Measurements from ENCODE around the gene BCL7C. TPM values are rescaled to one million over a fixed set of nuclear protein-coding genes. Genes with fewer than 3 reads are reported as not detected.
A peak's percentile ranks its signal among the peaks of the same experiment; 100 is the strongest.

Gene BCL7C
- total and polyA plus RNA-seq, 2 of the 13 experiments (the other 11 are each of a cell fraction or from before 2014, with no cell fraction given) = 17.7 to 33.8 TPM

DNA sequence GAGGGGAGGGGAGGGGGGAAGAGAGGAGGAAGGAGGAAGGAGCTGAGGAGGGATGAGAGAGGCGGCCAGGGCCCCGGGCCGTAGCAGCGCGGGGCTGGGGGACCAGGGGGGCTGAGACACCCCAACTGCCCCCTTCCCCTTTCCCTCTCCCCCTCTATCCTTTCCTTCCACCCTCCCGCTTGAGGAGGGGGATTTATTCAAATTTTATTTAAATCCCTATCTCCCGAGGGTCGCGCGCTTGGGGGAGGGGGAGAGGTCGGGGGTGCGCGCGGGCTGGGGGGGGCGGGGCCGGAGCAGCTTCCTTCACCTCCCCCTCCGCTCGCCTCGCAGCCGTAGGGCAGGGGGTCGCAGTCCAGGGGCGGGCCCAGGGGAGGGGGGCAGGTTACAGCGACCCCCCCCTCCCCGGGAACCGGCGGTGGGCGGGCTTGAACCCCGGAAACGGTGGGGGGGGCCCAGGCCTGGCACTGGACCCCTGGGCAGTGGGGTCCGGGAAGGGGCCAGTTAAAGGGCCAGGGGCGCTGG is 29.7 kb upstream of the BCL7C start, which contains the start of gene FBXL19 (continued):
- TF ChIP-seq, protein P1, sequence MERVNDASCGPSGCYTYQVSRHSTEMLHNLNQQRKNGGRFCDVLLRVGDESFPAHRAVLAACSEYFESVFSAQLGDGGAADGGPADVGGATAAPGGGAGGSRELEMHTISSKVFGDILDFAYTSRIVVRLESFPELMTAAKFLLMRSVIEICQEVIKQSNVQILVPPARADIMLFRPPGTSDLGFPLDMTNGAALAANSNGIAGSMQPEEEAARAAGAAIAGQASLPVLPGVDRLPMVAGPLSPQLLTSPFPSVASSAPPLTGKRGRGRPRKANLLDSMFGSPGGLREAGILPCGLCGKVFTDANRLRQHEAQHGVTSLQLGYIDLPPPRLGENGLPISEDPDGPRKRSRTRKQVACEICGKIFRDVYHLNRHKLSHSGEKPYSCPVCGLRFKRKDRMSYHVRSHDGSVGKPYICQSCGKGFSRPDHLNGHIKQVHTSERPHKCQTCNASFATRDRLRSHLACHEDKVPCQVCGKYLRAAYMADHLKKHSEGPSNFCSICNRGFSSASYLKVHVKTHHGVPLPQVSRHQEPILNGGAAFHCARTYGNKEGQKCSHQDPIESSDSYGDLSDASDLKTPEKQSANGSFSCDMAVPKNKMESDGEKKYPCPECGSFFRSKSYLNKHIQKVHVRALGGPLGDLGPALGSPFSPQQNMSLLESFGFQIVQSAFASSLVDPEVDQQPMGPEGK (CRISPR knock-in tag; IDR thresholded peaks at IDR 0.05) = peak; percentile 86
- TF ChIP-seq PCBP1 (IDR thresholded peaks at IDR 0.05; ENCODE audit: borderline replicate concordance, low read depth, low read length) (peak; percentile 92; the same call in 1 of the 2 replicates), SSRP1 (CRISPR knock-in tag; IDR thresholded peaks at IDR 0.05) (no peak), ELF1 (CRISPR knock-in tag; IDR thresholded peaks at IDR 0.05) (peak; percentile 15; the same call in 1 of the 2 replicates), ZSCAN25 (CRISPR knock-in tag; IDR thresholded peaks at IDR 0.05) (peak; percentile 29; the same call in 1 of the 2 replicates), ZNF768 (CRISPR knock-in tag; IDR thresholded peaks at IDR 0.05) (0 out of 2 replicates have a peak, but pooled peaks have one; percentile 8)
- TF ChIP-seq, protein P2, sequence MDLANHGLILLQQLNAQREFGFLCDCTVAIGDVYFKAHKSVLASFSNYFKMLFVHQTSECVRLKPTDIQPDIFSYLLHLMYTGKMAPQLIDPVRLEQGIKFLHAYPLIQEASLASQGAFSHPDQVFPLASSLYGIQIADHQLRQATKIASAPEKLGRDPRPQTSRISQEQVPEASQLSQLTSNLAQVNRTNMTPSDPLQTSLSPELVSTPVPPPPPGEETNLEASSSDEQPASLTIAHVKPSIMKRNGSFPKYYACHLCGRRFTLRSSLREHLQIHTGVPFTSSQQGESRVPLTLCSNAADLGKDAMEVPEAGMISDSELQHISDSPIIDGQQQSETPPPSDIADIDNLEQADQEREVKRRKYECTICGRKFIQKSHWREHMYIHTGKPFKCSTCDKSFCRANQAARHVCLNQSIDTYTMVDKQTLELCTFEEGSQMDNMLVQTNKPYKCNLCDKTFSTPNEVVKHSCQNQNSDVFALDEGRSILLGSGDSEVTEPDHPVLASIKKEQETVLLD (CRISPR knock-in tag; IDR thresholded peaks at IDR 0.05; ENCODE audit: low read depth) = 0 out of 2 replicates have a peak, but pooled peaks have one; percentile 17

DNA sequence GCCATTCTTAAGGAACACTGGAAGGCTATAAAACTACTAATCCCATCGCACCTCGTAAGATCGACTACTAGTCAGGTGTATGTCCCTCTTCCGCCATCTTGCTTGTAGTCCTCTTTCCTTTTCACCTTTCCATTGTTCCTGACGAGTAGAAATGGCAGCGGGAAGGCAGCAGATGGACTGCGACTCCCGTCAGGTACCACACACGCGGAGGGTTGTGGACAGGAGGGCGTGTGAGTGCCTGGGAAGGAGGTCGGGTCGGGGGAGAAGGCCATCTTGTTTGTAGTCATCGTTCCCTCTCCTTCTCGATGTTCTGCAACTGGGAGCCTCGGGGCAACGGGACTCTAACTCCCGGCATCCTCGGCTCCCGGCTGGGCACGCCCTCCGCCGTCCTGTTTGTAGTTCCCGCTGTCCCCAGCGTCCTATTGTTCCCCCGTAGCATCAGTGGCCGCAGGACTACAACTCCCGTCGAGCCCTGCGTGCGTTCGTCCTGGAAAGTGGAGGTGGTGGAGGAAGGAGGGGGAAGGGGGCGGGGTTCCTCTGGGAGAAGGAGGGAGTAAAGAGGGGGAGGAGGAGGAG is 29.2 kb upstream of the BCL7C start:
- ChIA-PET POLR2A (interaction anchor here (0.6 to 1.5 kb wide), 11 partner anchors 9 to 264 kb away, joined by 3 to 7 read pairs (median 3); partner anchors contain the start of genes CTF1, ORAI3 and PHKG2), CTCF (ENCODE audit: low intra/inter-chr PET ratio, low total read pairs) (no interaction called here)
- Histone ChIP-seq H3K4me3 (replicated peaks in 1 of 3; ENCODE audit: insufficient read depth in 1 of 3, low read depth in 2 of 3, low read length in 3 of 3) (peak overlapping the region; percentile 65 to 87 (median 76)), H3K9ac (ENCODE audit: insufficient read depth, low read depth, low read length) (peak overlapping the region; percentile 90), H4K20me1 (ENCODE audit: insufficient read depth, low read length) (no peaks in the 10 kb centered on the region; the same call in 1 of the 2 replicates), H3K4me2 (ENCODE audit: low read depth, low read length) (peak overlapping the region; percentile 63), H3K27ac (ENCODE audit: extremely low read length, insufficient read depth, low read length) (peak overlapping the region; percentile 87), H3K27me3 (ENCODE audit: control insufficient read depth in 1 of 2, insufficient read depth in 2 of 2, low read length in 2 of 2) (no peaks in the 10 kb centered on the region; a peak in 1 of 5 replicates), H3K79me2 (ENCODE audit: insufficient read depth, low read length) (no peaks in the 10 kb centered on the region), H2AFZ (ENCODE audit: low read length) (no peak overlapping the region), H3K36me3 (replicated peaks in 1 of 2; ENCODE audit: control insufficient read depth in 1 of 2, insufficient read depth in 2 of 2, low read length in 2 of 2) (peaks cover 0 to 5% of the 10 kb centered on the region in 2 experiments; a peak in 1 of 5 replicates), H3K9me3 (ENCODE audit: low read length) (no peaks in the 10 kb centered on the region), H3K4me1 (ENCODE audit: insufficient read depth, low read length) (peaks cover 19% of the 10 kb centered on the region)
- intact Hi-C loops (cut with micrococcal nuclease; ENCODE audit: unreplicated experiment) (loop anchor here (1.0 to 10.0 kb wide), 2 partner anchors 25 to 228 kb away; partner anchors contain the start of gene SRCAP), in situ Hi-C loops (cut with HindIII; ENCODE audit: extremely low pct_ligation_motif_present, low pct_unique_long_range_greater_than_20kb) (loop anchor here (5.0 kb wide), 1 partner anchor 81 kb away; no protein-coding TSS in a partner anchor)
- ATAC-seq (peak; percentile 84), DNase-seq (ENCODE audit: low spot score) (peak; percentile 99), FAIRE-seq (no peak)
- no TSS peak for BruUV-seq (replicated peaks)
- under 1% methylated on average over 33 of the region's 33 CpGs for WGBS (ENCODE audit: low lambda C conversion rate)
- TF ChIP-seq ZNF468 (CRISPR knock-in tag; IDR thresholded peaks at IDR 0.05) = no peak
- no peak for TF ChIP-seq ZMYM2 (CRISPR knock-in tag; IDR thresholded peaks at IDR 0.05)
- 0 out of 2 replicates have a peak, but pooled peaks have one; percentile 52 for TF ChIP-seq JUND (CRISPR knock-in tag; IDR thresholded peaks at IDR 0.05)
- TF ChIP-seq ZNF543 (CRISPR knock-in tag; IDR thresholded peaks at IDR 0.05) = no peak
- no peak for TF ChIP-seq HNRNPK (IDR thresholded peaks at IDR 0.05; ENCODE audit: low read depth, low read length, poor library complexity, severe bottlenecking)
- TF ChIP-seq, protein P3, sequence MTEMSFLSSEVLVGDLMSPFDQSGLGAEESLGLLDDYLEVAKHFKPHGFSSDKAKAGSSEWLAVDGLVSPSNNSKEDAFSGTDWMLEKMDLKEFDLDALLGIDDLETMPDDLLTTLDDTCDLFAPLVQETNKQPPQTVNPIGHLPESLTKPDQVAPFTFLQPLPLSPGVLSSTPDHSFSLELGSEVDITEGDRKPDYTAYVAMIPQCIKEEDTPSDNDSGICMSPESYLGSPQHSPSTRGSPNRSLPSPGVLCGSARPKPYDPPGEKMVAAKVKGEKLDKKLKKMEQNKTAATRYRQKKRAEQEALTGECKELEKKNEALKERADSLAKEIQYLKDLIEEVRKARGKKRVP (CRISPR knock-in tag; IDR thresholded peaks at IDR 0.05) = peak in 1 of 2 experiments; percentile 63; a peak in 2 of 4 replicates
- TF ChIP-seq, protein P4, sequence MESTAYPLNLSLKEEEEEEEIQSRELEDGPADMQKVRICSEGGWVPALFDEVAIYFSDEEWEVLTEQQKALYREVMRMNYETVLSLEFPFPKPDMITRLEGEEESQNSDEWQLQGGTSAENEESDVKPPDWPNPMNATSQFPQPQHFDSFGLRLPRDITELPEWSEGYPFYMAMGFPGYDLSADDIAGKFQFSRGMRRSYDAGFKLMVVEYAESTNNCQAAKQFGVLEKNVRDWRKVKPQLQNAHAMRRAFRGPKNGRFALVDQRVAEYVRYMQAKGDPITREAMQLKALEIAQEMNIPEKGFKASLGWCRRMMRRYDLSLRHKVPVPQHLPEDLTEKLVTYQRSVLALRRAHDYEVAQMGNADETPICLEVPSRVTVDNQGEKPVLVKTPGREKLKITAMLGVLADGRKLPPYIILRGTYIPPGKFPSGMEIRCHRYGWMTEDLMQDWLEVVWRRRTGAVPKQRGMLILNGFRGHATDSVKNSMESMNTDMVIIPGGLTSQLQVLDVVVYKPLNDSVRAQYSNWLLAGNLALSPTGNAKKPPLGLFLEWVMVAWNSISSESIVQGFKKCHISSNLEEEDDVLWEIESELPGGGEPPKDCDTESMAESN (CRISPR knock-in tag; conservative IDR thresholded peaks at IDR 0.05) = no peak

Data from HepG2 (cell line).